Neural cell (in vitro differentiated cells): ENCODE measurements around the gene PPP2R1A. TPM values are rescaled to one million over a fixed set of nuclear protein-coding genes. Genes with fewer than 3 reads are reported as not detected.

Experiments
- H2AFZ ChIP-seq: fragments of 200-600, 300-800 bp; sonication (generic), shearing (Covaris generic); 2 replicates; pipeline ENCODE4 v1.6.0; 2014; ENCODE audit warnings: low read depth, mild to moderate bottlenecking, antibody characterized with exemption, low read length, moderate library complexity
- H3F3A ChIP-seq: fragments of 200-600 bp; shearing (Covaris generic); 2 replicates; pipeline ENCODE4 v1.6.1; 2016; ENCODE audit warnings: mild to moderate bottlenecking, moderate library complexity, mixed read lengths, antibody characterized with exemption, low read length; ENCODE audit not compliant: insufficient read depth, poor library complexity, severe bottlenecking
- H3K27ac ChIP-seq: fragments of 200-600, 300-800 bp; sonication (generic), shearing (Covaris generic); 2 replicates; pipeline ENCODE4 v1.5.1; 2014; ENCODE audit warnings: mild to moderate bottlenecking, low read length, moderate library complexity
- H3K27me3 ChIP-seq: fragments of 300-800, 200-600 bp; sonication (generic), shearing (Covaris generic); 2 replicates; pipeline ENCODE4 v1.6.0; 2014; ENCODE audit warnings: mild to moderate bottlenecking, low read depth, low read length, moderate library complexity; ENCODE audit not compliant: insufficient read depth
- H3K36me3 ChIP-seq: fragments of 300-800, 200-600 bp; sonication (generic), shearing (Covaris generic); 2 replicates; pipeline ENCODE4 v1.5.1; 2014; ENCODE audit warnings: mild to moderate bottlenecking, antibody characterized with exemption, low read length, moderate library complexity; ENCODE audit not compliant: insufficient read depth
- H3K4me2 ChIP-seq: fragments of 300-800, 200-600 bp; sonication (generic), shearing (Covaris generic); 2 replicates; pipeline ENCODE4 v1.6.0; 2014; ENCODE audit warnings: mild to moderate bottlenecking, low read length
- H3K4me3 ChIP-seq: fragments of 300-800, 200-600 bp; sonication (generic), shearing (Covaris generic); 2 replicates; pipeline ENCODE4 v1.5.1; 2014; ENCODE audit warnings: mild to moderate bottlenecking, low read length, moderate library complexity
- H3K79me2 ChIP-seq: fragments of 200-600 bp; shearing (Covaris generic); replicated peaks from 2 replicates; pipeline ENCODE4 v1.6.0; 2014; ENCODE audit warnings: mild to moderate bottlenecking, low read length, moderate library complexity; ENCODE audit not compliant: insufficient read depth
- H3K9ac ChIP-seq: fragments of 300-800, 200-600 bp; sonication (generic), shearing (Covaris generic); 2 replicates; pipeline ENCODE4 v1.6.1; 2016; ENCODE audit warnings: mild to moderate bottlenecking, low read length, mixed read lengths
- H3K9me2 ChIP-seq: fragments of 200-600 bp; shearing (Covaris generic); 2 replicates; pipeline ENCODE4 v1.6.1; 2016; ENCODE audit warnings: mild to moderate bottlenecking, low read length, mixed read lengths; ENCODE audit not compliant: insufficient read depth
- H3K9me3 ChIP-seq: fragments of 200-600, 300-800 bp; sonication (generic), shearing (Covaris generic); 2 replicates; pipeline ENCODE4 v1.6.1; 2016; ENCODE audit warnings: mild to moderate bottlenecking, mixed run types, low read length, moderate library complexity, mixed read lengths
- H4K20me1 ChIP-seq: fragments of 200-600 bp; shearing (Covaris generic); 2 replicates; pipeline ENCODE4 v1.6.1; 2016; ENCODE audit warnings: mild to moderate bottlenecking, mixed run types; ENCODE audit not compliant: insufficient read depth
- EP300 ChIP-seq: fragments of 450-650 bp; conservative IDR thresholded peaks from 2 replicates; pipeline ENCODE4 v1.6.1; 2014; ENCODE audit warnings: antibody characterized with exemption, mild to moderate bottlenecking, moderate library complexity; ENCODE audit not compliant: poor library complexity, severe bottlenecking
- EZH2 ChIP-seq: fragments of 200-600, 300-800 bp; shearing (Covaris generic), sonication (generic); IDR thresholded peaks from 2 replicates; pipeline ENCODE4 v1.6.1; 2014; ENCODE audit warnings: antibody characterized with exemption, low read length, borderline replicate concordance, mild to moderate bottlenecking; ENCODE audit not compliant: insufficient read depth, poor library complexity, severe bottlenecking
- MXI1 ChIP-seq: fragments of 450-650 bp; conservative IDR thresholded peaks from 2 replicates; pipeline ENCODE4 v1.6.1; 2014; ENCODE audit warnings: antibody characterized with exemption, mild to moderate bottlenecking; ENCODE audit not compliant: poor library complexity, severe bottlenecking
- POLR2AphosphoS5 ChIP-seq: IDR thresholded peaks from 2 replicates; pipeline ENCODE4 v1.6.1; 2012
- RAD21 ChIP-seq: fragments of 450-650 bp; conservative IDR thresholded peaks from 2 replicates; pipeline ENCODE4 v1.6.1; 2014; ENCODE audit warnings: antibody characterized with exemption, mild to moderate bottlenecking, moderate library complexity
- SMC3 ChIP-seq: fragments of 450-650 bp; conservative IDR thresholded peaks from 2 replicates; pipeline ENCODE4 v1.6.1; 2014; ENCODE audit warnings: antibody characterized with exemption, mild to moderate bottlenecking, moderate library complexity; ENCODE audit not compliant: poor library complexity
- TAF1 ChIP-seq: IDR thresholded peaks from 2 replicates; pipeline ENCODE4 v1.6.1; 2012; ENCODE audit warnings: low read depth
- polyA plus RNA-seq: library from polyadenylated mRNA; depleted of rRNA; stranded (reverse); fragments of >200 nt; gene quantifications from 2 replicates; pipeline ENCODE4 v1.2.3, GENCODE V29; 2014
- TF ChIP-seq, protein P1 (sequence below): IDR thresholded peaks from 2 replicates; pipeline ENCODE4 v1.6.1; 2012; ENCODE audit warnings: borderline replicate concordance
- TF ChIP-seq, protein P2 (sequence below): fragments of 450-650 bp; IDR thresholded peaks from 2 replicates; pipeline ENCODE4 v1.5.1; 2014; ENCODE audit warnings: antibody characterized with exemption, mild to moderate bottlenecking, moderate library complexity; ENCODE audit not compliant: poor library complexity, severe bottlenecking

The PPP2R1A gene
- polyA plus RNA-seq, 1 donor from 2014 or later = 394 TPM

DNA sequence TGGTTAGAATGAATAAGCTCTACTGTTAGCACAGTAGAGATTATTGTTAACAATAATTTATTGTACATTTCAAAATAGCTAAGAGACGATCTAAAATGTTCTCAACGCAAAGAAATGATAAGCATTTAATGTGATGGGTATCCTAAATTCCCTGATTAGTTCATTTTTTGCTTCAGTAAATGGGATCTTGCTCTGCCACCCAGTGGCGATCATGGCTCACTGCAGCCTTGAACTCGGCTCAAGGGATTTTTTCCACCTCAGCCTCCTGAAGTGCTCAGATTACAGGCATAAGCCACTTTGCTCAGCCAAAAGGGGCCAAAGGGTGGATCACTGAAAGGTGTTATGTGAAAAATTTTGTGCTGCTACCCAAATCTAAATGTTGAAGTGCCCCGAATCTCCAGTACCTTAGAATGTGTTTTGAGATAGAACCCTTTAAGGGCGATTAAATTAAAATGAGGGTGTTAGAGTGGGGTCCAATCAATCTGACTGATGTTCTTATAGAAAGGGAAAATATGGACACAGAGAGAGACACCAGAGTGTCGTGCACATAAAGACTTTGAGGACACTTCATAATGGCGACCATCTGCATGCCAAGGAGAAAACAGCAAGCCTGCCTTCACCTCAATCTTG lies 48.0 kb downstream of the PPP2R1A start (continued):
- TF ChIP-seq EZH2 (no peak), EP300 (no peak), SMC3 (peak; percentile 83), POLR2AphosphoS5 (peak; percentile 28)

DNA sequence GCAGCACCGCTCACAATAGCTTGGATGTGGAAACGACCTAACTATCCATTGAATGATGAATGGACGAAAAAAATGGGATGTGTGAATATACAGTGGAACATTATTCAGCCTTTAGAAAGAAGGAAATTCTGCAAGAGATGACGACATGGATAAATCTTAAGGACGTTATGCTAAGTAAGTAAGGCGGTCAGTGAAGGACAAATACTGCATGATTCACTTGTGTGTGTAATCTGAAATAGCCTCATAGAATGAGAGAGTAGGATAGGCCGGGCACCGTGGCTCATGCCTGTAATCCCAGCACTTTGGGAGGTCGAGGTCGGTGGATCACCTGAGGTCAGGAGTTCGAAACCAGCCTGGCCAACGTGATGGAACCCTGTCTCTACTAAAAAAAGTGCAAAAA lies 54.2 kb downstream of the PPP2R1A start:
- Histone ChIP-seq H3K9me2 (no peaks in the 10 kb centered on the region), H3K9ac (no peak overlapping the region), H3K36me3 (no peaks in the 10 kb centered on the region), H4K20me1 (no peaks in the 10 kb centered on the region), H3K9me3 (no peaks in the 10 kb centered on the region), H2AFZ (no peak overlapping the region), H3K27me3 (no peaks in the 10 kb centered on the region), H3K4me3 (no peak overlapping the region), H3K27ac (no peak overlapping the region), H3K4me2 (no peak overlapping the region), H3K79me2 (no peaks in the 10 kb centered on the region), H3F3A (no peaks in the 10 kb centered on the region)
- TF ChIP-seq, protein P1, sequence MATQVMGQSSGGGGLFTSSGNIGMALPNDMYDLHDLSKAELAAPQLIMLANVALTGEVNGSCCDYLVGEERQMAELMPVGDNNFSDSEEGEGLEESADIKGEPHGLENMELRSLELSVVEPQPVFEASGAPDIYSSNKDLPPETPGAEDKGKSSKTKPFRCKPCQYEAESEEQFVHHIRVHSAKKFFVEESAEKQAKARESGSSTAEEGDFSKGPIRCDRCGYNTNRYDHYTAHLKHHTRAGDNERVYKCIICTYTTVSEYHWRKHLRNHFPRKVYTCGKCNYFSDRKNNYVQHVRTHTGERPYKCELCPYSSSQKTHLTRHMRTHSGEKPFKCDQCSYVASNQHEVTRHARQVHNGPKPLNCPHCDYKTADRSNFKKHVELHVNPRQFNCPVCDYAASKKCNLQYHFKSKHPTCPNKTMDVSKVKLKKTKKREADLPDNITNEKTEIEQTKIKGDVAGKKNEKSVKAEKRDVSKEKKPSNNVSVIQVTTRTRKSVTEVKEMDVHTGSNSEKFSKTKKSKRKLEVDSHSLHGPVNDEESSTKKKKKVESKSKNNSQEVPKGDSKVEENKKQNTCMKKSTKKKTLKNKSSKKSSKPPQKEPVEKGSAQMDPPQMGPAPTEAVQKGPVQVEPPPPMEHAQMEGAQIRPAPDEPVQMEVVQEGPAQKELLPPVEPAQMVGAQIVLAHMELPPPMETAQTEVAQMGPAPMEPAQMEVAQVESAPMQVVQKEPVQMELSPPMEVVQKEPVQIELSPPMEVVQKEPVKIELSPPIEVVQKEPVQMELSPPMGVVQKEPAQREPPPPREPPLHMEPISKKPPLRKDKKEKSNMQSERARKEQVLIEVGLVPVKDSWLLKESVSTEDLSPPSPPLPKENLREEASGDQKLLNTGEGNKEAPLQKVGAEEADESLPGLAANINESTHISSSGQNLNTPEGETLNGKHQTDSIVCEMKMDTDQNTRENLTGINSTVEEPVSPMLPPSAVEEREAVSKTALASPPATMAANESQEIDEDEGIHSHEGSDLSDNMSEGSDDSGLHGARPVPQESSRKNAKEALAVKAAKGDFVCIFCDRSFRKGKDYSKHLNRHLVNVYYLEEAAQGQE = no peak
- no peak for TF ChIP-seq EP300
- no peak for TF ChIP-seq POLR2AphosphoS5
- TF ChIP-seq, protein P2, sequence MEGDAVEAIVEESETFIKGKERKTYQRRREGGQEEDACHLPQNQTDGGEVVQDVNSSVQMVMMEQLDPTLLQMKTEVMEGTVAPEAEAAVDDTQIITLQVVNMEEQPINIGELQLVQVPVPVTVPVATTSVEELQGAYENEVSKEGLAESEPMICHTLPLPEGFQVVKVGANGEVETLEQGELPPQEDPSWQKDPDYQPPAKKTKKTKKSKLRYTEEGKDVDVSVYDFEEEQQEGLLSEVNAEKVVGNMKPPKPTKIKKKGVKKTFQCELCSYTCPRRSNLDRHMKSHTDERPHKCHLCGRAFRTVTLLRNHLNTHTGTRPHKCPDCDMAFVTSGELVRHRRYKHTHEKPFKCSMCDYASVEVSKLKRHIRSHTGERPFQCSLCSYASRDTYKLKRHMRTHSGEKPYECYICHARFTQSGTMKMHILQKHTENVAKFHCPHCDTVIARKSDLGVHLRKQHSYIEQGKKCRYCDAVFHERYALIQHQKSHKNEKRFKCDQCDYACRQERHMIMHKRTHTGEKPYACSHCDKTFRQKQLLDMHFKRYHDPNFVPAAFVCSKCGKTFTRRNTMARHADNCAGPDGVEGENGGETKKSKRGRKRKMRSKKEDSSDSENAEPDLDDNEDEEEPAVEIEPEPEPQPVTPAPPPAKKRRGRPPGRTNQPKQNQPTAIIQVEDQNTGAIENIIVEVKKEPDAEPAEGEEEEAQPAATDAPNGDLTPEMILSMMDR = no peak
- no peak for TF ChIP-seq TAF1

DNA sequence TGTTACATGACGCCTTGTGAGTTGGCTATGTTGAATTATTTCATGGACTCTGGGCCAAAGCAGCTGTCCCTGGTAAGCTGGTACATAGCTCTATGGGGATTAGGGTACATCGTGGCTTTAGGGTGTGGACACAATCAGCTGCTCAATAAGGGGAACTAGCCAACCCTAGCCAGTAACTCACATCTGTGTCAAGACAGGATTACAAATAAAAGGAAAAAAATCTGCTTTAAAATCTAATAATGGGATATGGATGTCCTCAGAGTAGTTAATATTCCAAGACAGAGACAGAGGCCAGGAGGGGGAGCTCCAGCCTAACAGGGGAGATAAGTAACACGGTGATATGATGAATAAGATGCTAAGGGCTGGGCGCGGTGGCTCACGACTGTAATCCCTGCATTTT lies 58.4 kb downstream of the PPP2R1A start:
- peak; percentile 13 for TF ChIP-seq RAD21
- no peak for TF ChIP-seq MXI1
- Histone ChIP-seq H3K79me2 (no peaks in the 10 kb centered on the region), H2AFZ (no peak overlapping the region)

More for the DNA sequence above, 58.4 kb downstream of the PPP2R1A start:
- no peak overlapping the region for H3K4me3 ChIP-seq
- H3F3A ChIP-seq = no peaks in the 10 kb centered on the region
- H3K4me2 ChIP-seq = no peak overlapping the region
- no peaks in the 10 kb centered on the region for H3K36me3 ChIP-seq
- H3K27ac ChIP-seq = no peak overlapping the region
- no peaks in the 10 kb centered on the region for H4K20me1 ChIP-seq
- no peaks in the 10 kb centered on the region for H3K27me3 ChIP-seq
- no peak overlapping the region for H3K9ac ChIP-seq
- H3K9me2 ChIP-seq = no peaks in the 10 kb centered on the region
- H3K9me3 ChIP-seq = no peaks in the 10 kb centered on the region
